Hypothalamus (tissue), 51 donors: Measurements from ENCODE around the gene AOPEP.
"Not testable (repeated sequence)": the region's sequence is repeated elsewhere in the genome, so short reads cannot be mapped to it uniquely, and the experiment has no call there.

Experiments
- DNase-seq, 51 donors: peaks; one replicate each; lab custom pipeline; 2025; lab: John Stamatoyannopoulos, UW

AOPEP gene

DNA sequence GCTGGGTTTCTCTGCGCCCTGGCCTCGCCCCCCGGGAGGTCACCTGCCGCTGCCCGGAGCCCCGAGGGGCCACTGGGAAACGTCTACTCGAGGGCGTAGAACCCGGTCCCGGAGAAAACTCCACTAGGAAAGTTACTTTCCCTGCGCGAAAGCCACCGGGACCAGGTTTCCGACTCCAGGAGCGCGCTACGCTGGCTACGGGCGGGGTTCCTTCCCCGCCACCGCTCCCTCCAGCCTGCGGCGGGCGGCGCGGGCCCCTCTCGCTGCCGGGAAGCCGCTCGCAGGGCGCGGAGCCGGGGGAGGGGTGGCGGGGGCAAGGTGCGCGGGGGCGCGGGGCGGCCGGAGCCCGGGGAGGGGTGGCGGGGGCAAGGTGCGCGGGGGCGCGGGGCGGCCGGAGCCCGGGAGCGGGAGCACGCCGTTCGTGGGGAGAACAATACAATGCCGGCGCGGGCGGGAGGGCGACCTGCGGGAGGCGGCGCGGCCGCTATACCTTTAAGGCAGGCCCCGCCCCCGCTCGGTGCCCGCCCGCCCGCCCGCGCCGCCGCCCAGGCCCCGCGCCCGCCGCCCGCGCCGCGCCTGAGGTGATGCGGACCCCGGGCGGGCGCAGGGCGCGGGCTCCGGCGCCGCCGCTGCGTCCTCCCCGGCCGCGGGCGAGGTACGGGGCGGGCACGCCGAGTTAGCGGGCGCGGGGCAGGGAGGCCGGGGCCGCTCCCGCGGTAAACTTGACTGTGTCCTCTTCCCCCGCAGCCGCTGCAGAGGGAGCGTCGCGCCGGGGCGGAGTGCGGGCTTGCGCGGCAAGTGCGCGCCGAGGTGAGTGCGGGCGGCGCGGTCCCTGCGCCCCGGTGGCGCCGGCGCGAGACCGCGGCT, 278.1 kb downstream of the AOPEP start:
- DNase-seq, result peak in 11 of 51 donors; percentile 16 to 62 (median 44)

DNA sequence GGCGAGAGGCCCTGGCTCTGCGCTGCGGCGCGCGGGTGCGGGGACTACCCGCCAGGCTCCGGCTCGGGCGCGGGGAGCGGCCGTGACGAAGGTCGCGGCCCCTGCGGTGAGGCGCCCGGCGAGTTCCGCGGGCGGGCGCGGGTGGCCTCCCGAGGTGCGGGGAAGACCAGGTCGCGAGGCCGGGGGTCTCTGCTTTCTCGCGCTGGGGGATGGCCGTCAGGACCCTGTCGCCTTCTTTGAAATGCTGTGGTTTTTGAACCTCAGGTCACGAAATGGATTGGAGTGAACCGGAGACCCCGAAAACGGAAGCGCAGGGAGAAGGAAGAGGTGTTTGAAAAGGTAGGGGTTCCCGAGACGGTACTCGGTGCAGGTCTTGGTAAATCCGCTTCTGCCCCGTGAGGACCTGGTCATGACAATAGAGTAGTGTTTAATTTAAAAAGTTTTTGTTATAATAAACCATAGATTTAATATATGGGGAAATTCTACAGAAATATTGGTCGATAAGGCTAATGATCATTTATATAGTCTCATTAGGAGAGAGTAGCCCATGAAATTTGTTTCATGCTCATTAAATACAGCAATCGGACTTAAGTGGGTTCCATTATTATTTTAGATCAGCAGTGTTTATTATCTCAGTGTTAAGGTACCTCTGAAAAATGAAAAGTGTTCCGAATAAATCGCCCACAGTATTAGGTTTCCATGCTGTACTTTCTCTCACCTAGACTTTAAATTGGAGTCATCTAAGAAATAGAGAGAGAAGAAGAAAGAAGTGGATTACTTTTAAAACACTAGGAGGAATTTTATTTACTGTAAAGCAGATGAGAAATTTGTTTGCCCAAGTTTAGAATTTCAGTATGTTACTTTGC, 279.0 kb downstream of the AOPEP start:
- DNase-seq, result peak in 2 of 51 donors; percentile 35 to 55

DNA sequence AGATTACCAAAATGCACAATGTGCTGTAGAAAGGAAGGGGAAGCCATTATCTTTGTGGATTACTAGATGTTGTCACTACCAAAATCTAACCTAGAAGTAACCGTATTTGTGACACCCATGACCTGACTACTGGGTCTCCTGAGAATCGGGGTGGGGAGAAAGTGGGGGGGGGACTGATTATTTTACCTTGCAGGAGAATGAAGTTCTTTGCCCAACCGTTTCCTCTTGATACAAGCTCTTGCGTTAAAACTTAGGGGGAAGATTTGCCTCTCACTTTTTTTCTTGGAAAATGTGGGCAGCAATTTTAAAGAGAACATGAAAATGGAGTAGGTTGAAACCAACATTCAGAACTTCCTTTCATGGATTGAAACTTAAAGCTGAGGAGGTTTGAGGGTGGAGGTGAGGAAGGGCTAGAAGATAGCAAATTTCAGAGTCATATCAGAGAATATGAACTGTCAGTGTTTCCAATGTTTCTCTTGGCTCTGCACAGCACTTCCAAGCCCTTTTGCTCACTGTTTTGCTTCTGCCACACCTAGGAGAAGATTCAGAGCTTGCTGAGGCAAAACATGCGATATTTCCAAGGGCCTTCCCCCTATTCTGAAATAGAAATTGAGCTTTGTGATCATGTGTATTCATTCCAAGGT, 280.8 kb downstream of the AOPEP start:
- no peak for DNase-seq

DNA sequence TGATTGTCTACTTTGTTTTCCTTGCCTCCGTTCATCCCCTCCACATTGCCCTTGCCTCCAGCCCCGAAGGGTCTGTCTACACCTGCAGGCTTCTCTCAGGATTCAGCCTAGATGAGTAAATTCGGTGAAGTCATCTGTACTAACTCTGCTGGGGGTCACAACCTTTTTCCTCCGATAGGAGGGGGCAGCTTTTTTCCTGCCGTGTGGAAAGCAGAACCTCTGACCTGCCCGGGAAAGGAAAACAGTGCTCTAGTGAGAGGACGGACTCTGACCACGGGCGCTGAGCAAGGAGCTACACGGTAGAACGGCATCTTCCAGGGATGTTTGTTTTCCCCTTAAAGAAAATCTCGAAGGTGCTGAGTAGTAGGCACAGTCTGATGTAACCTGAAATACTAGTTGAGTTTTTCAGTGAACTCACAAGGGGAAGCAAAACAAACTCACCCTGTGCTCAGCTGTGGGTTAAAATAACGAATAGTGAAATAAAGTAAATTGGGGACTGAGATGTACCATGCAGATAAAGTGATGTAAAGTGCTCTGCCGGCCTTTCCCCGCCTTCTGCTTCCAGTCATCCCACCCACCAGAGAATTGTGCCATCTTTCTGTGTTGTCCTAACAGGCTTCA, 281.8 kb downstream of the AOPEP start:
- no peak for DNase-seq

DNA sequence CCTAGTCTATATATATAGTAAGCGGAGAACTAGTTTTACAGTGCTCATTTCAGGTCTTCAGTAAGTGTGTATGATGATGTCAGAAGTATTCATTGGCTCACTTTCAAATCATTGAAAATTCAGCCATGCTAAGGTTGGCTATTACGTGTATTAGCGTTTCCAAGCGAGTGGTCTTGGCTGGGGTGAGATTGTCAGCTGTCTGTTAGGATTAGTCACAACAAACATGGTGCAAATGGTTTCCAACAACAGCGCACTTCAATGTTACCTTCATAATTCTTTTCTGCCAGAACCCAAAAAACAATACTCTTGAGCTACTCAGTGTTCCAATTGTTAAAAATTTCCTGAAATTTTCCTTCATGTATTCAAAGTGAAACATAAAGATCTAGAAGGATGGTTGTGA, 283.0 kb downstream of the AOPEP start:
- DNase-seq, result no peak

DNA sequence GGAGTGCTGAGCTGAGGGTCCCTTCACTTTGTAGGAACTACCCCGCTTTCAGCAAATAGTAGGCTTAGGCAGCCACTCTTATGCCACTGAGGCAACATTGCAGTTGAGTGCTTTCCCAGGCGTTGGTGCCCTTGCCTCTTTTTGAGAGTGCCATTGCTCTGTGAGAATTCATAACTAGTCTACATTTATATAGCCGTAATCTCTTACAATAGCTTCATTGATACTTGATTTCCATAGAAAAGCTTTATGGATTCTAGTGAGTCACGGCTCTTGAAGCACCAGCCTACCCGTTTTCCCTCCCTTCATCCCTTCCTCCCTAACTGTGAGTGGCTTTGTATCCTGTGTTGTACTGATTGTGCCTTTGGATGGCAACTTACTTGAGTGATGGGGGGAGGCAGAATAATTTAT, 283.9 kb downstream of the AOPEP start:
- peak in 5 of 51 donors; percentile 34 to 52 (median 36) for DNase-seq

DNA sequence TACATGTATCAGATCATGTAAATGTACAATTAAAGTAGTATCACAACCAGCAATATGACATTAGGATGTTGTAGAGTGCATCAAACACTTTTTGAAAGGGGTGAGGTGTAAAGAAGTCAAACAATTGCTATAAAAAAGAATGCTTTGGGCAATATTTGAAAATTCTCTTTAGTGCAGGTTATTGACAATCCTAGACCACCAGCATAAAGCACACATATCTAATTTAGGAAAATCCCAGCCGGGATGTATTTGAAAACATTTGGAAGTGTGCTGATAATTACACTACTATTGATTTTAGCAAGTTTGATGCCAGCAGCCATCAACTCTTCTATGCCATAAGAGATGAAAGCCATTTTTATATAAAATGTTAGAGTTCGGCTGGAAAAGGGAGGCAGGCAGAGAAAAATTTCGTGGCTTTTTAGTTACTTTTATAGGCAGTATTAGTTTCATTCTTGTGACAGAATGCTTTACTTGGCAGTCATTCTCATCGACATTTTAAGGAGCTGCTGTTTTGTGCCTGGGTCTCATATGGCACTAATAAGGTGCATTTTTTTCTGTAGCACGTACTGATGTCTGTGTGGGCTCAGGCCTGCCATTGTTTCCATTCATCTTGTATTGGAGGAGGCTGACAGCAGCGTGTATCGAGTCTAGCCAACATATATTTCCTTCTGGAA, 285.7 kb downstream of the AOPEP start:
- DNase-seq, result no peak

DNA sequence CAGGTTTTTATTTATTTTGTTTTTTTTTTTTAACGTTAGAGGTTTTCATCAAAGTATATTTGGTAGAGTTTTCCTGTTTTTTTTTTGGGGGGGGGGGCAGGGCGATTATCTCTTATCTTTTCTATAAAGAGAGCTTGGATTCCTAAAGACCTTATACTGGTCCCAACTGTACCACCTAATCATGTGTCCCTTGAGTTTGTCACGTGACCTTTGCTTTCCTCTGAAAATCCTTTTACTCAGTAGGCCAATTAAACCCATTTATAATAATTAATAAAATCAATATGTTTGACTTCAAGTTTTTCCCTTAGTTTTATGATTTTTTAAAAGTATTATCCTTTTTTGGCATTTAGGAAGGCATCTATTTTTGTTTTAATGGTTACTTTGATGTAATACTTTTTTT, 286.4 kb downstream of the AOPEP start:
- no peak for DNase-seq

DNA sequence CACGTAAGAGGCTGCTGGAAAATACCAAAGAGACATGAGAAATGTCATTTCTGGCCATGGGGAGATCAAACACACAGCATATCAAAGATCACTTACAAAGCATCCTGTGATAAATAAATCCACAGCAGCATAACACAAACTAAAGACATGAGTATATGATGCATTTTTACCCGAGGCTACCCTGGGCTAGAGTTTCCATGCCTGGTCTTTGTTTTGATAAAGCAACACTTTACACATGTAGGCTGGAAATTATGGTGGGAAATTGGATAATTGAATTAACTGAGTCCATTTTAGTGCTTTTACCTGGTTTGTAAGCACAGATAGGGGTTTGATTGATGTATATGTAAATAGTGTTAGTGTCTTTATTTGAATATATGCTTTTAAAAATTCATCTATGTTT, 288.4 kb downstream of the AOPEP start:
- no peak for DNase-seq

DNA sequence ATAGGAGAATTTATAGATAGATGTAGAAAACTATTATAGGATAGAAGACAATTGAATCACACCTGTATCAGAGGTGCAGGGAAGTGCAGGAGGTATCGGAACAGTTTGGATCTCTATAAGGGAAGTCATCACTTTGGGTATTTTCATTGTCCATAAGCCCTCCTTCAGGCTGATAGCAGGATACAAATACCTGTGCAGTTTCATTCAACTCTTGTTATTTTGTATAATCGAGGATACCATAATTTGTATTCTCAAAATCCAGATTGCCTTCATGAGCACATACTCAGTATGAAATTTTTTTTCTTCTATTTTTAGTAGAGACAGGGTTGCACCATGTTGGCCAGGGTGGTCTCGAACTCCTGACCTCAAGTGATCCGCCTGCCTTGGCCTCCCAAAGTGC, 289.1 kb downstream of the AOPEP start:
- DNase-seq, result no peak

DNA sequence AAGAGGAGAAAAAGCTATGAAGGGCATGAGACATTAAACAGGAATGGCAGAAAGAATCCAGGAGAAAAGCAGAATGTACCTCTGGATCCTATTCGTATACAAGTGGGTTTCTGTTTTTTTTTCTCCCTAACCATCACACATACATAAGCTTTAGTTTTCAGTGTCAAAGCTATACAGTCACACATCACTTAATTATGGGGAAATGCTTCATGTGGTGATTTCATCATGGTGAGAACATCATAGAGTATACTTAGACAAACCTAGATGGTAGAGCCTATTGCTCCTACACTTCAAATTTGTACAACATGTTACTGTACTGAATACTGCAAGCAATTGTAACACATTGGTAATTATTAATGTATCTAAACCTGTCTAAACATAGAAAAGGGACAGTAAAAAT, 290.6 kb downstream of the AOPEP start:
- DNase-seq, result no peak

DNA sequence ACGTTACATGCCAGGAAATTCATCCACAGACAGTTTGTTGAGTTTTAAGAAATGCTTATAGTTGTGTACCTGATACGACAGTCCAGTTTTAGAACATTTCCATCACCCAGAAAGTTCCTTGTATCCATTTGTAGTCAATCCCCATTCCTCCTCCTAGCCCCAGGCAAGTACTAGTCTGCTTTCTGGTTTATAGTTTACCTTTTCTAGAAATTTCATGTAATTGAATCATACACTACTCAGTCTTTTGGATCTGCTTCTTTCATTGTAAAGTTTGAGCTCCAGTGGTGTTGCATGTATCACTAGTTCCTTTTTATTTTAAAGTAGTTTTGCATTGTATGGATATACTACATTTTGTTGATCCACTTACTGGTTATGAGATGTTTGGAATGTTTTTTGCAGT, 291.2 kb downstream of the AOPEP start:
- no peak for DNase-seq

DNA sequence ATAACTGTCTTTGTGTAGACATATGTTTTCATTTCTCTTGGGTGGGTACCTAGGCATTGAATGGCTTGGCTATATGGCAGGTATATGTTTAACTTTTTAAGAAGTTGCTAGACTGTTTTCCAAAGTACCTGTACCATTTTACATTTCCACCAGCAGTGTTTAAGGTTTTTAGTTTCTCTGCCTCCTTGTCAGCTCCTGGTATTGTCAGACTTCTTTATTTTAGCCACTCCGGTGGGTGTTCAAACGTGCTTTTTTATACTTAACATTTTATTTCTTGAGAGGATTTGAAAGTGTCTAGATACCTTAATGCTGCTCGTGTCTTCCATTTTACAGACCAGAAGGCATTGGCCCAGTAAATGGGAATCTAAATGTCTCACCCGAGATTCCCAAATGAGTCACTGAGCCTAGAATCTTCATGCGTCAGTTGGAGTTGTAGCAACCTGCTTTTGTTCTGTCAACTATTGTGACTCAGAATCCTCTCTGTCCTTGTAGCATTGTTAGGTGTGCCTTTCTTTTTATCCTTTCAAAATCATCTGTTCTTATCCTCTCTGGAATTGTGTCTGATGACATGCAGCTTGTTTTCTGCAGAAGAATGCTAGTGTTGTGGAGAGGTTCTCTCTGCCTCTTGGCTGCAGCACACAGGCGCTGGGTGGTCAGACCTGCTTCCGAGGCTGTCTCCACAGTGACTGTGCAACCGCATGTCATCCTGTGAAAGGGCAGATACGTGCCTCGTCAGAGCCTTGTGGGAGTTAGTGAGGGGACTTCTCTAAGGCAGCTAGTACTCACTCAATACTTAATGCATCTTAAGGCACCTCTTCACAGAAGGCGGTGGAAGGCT, 291.8 kb downstream of the AOPEP start:
- peak in 11 of 51 donors; percentile 22 to 71 (median 40) for DNase-seq

DNA sequence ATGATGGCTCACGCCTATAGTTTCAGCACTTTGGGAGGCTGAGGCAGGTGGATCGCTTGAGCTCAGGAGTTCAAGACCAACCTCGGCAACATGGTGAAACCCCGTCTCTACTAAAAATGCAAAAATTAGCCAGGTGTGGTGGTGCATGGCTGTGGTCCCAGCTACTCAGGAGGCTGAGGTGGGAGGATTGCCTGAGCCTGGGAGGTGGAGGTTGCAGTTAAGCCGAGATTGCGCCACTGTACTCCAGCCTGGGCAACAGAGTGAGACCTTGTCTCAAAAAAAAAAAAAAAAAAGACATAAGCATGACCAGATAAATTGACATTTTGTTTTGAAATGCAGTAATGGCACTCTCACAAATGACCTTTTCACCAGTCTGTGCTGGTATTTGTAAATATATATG, 294.1 kb downstream of the AOPEP start:
- not testable (repeated sequence) for DNase-seq

DNA sequence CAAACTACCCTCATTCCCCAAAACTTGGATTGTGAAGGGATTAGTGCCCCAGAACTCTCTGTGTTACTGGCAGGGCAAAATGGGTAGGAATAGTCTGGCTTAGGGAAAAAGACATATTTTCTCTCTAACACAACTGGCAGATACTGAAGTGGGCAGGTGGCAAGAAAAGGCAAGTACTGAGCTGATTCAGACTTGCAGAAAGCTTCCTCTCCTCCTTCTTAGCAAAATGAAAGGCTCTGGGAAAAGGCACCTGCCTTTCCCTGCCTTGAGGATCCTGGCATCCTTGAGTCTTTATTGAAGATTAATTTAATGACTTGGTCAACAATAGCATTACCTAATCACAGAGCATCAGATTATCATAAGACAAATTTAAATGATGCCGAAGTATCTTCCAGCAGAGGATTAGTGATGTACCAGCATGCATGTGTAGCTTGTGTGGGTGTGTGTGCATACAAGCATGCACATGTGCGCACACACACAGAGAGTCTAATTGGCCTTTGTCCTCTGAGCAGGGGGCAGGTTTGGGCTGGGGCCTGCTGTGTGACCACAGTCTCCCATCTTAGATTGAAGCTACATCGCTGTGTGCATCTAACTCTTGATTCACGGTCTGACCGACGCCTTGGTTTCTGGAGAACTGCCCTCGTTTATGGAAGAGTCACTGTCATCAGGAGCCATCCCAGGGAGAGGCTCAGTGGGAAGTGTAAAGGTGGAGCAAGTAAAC, 294.8 kb downstream of the AOPEP start:
- DNase-seq, result no peak

DNA sequence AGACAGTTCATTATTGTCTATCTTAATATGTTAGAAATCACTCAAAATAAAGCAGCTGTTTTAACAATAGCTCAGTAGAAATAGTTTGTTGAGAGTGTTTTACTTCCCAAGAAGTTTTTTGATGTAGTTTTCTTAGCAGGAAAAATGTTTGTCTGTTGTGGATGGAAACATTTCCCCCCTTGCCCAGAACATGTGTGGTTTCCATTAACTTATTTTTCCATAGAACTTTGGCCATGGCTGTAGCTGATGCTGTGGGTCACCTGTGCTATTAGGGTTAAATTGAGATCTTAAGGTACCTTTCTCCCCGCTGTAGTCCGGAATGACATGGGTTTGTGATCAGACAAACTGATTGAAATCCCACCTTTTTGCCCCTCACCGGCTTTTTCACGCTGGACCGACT, 296.2 kb downstream of the AOPEP start:
- no peak for DNase-seq

DNA sequence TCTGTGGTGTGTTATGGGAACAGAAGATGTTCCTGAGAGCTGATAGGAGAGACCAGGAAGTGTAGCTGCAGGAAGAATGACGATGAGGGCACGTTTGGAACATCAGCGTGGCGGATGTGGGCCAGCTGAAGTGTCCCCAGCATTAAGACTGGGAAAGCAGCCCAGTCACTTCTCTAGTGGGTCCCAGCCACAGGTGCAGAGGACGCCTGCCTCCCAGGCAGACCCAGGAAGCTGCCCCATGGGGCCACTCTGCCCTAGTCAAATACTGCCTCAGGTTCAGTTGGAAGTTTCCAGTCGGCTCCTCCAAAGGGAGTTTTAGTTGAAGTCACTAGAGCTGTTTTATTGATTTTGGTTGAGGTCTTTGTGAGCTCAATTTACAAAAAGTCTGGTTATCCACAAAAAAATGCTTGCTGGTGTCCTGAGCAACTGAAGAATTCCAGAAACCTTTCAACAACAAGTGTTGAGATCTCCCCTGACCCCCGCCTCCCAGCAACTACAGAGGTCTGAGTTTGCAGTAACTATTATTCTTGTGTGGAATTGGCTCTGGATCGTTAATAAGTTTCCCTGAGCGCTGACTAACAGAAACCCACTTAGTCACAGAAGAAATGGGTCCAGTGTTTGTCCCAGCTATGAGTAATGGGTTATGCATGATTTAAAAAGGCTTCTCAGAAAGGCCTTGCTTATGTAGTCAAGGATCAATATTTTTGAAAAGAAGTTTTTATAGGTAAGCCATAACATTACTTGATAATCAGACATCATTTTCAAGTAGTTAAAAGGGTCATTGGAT, 296.9 kb downstream of the AOPEP start:
- peak in 4 of 51 donors; percentile 32 to 45 (median 38) for DNase-seq
